ENCODE results near the gene ANXA1.

The ANXA1 gene

GRCh38 chr9:73215249-73215648, 63.6 kb downstream of the ANXA1 start:
- DNase-seq = no peak

DNA sequence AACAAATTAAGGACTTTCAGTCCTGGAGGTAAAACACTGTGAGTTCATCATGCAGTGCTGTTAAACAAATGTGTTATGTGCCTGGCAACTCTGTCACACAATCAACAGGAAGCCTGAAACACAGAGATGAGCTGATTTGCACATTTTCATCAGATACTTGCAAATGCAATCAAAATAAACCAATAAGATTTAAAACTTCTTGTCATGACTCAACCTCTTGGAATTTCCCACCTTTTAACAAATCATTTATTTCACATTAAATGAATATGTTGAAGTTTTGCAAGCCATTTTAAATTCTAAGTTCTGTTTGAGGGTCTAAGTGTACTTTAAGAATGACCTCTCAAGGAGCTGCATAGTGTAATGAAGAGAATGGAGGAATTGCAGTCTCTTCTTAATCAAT, 64.4 kb downstream of the ANXA1 start:
- DNase-seq = no peak

All from T-helper 9 cell (primary cell).